Neural progenitor cell (in vitro differentiated cells): Measurements from ENCODE around the gene UBAP1L.

Source experiments
- EZH2 ChIP-seq: fragments of 200-600 bp; sonication (generic); IDR thresholded peaks from 2 replicates; pipeline ENCODE4 v1.6.1; 2017; ENCODE audit warnings: antibody characterized with exemption, mild to moderate bottlenecking, moderate library complexity
- TF ChIP-seq, protein P1 (sequence below): fragments of 200-600 bp; sonication (generic); IDR thresholded peaks from 2 replicates; pipeline ENCODE4 v1.5.1; 2017; ENCODE audit warnings: antibody characterized with exemption, mild to moderate bottlenecking

DNA sequence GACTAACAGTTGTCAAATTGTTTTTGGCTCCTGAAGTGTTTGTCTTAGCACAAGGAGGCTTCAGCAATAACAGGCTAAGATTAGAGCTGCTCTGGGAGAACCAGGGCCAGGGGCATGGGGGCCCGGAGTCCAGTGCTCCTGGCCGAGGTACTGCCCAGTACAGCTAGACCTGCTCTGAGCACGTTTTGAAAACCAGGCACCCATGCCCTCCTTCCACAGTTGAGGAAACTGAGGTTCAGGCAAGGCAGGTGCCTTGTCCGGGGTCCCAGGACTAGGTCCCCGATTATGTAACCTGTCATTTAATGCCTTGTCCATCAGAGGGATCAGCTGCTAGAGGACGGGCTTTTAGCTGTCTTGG lies 19.3 kb downstream of the UBAP1L start:
- TF ChIP-seq EZH2, result no peak
- TF ChIP-seq, protein P1, sequence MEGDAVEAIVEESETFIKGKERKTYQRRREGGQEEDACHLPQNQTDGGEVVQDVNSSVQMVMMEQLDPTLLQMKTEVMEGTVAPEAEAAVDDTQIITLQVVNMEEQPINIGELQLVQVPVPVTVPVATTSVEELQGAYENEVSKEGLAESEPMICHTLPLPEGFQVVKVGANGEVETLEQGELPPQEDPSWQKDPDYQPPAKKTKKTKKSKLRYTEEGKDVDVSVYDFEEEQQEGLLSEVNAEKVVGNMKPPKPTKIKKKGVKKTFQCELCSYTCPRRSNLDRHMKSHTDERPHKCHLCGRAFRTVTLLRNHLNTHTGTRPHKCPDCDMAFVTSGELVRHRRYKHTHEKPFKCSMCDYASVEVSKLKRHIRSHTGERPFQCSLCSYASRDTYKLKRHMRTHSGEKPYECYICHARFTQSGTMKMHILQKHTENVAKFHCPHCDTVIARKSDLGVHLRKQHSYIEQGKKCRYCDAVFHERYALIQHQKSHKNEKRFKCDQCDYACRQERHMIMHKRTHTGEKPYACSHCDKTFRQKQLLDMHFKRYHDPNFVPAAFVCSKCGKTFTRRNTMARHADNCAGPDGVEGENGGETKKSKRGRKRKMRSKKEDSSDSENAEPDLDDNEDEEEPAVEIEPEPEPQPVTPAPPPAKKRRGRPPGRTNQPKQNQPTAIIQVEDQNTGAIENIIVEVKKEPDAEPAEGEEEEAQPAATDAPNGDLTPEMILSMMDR, result no peak
